NCI-H2227 (cell line): Measurements from ENCODE around the gene MAP3K20.
"Not testable (repeated sequence)": the region's sequence is repeated elsewhere in the genome, so short reads cannot be mapped to it uniquely, and the experiment has no call there.

Source experiments
- DNase-seq: peaks from one replicate; lab custom pipeline; 2025; ENCODE audit not compliant: unreplicated experiment; lab: John Stamatoyannopoulos, UW

Gene MAP3K20

GRCh38 chr2:173305303-173305702 lies 229.7 kb downstream of the MAP3K20 start:
- DNase-seq: no peak

- no peak for DNase-seq
Observed at GRCh38 chr2:173307293-173307692, 231.6 kb downstream of the MAP3K20 start.

GRCh38 chr2:173309370-173309769 lies 233.7 kb downstream of the MAP3K20 start:
- not testable (repeated sequence) for DNase-seq

- no peak for DNase-seq
Observed at GRCh38 chr2:173311844-173312606, 236.4 kb downstream of the MAP3K20 start.
